HCT116 (cell line): ENCODE results near the gene ATG14. TPM values are rescaled to one million over a fixed set of nuclear protein-coding genes. Genes with fewer than 3 reads are reported as not detected.

Source experiments
- ATAC-seq: fragments of 200-7000 bp; cut with Tn5 transposase; 2 replicates; pipeline ENCODE4 v1.9.1; 2020; ENCODE audit warnings: mild to moderate bottlenecking, moderate library complexity
- BruUV-seq: library from RNA; stranded (reverse); fragments of 400-500 nt; replicated peaks from 2 replicates; lab custom pipeline; 2021; lab: Mats Ljungman, UMichigan
- CTCF ChIA-PET: fragments of 300-600 bp; sonication (Branson Sonifier 250); formaldehyde crosslinking; loops from one replicate; lab custom pipeline; 2021; ENCODE audit warnings: antibody characterized with exemption; lab: Charles Lee
- POLR2A ChIA-PET: fragments of 300-600, 350-600 bp; sonication (Branson Sonifier 250); formaldehyde crosslinking; loops from one replicate; lab custom pipeline; 2021; ENCODE audit warnings: antibody characterized with exemption; lab: Charles Lee
- RAD21 ChIA-PET, 2 experiments: fragments of 300-600 bp; sonication (Branson Sonifier 250); formaldehyde crosslinking; loops; one replicate each; lab custom pipeline; 2023; ENCODE audit warnings: low total read pairs in 2 of 2; ENCODE audit not compliant: uncharacterized antibody in 2 of 2, unreplicated experiment in 2 of 2, low non-redundant PET in 1 of 2; lab: Charles Lee
- DNase-seq: peaks from one replicate; pipeline ENCODE4 v3.0.0-alpha.2; 2010; ENCODE audit warnings: low read depth, low spot score
- H2AFZ ChIP-seq: fragments of 200-600 bp; shearing (Covaris generic), sonication (generic); 2 replicates; pipeline ENCODE4 v1.6.1; 2017; ENCODE audit warnings: low read depth, mixed run types, mixed read lengths, antibody characterized with exemption, low read length; ENCODE audit not compliant: poor library complexity, severe bottlenecking
- H3K27ac ChIP-seq: 2 replicates; pipeline ENCODE4 v1.5.1; 2012; ENCODE audit warnings: low read depth, low read length
- H3K27me3 ChIP-seq: fragments of 200-600 bp; sonication (generic); 2 replicates; pipeline ENCODE4 v1.6.1; 2016; ENCODE audit warnings: mixed run types, low read length, mixed read lengths; ENCODE audit not compliant: insufficient read depth
- H3K36me3 ChIP-seq, 2 experiments: fragments of 200-500 bp in 1 of 2; fragments of 200-600 bp in 1 of 2; sonication (Bioruptor generic) in 1 of 2; sonication (generic) in 1 of 2; 2 replicates each; pipeline versions ENCODE4 v1.5.1 to v1.6.1; 2014 to 2016; ENCODE audit warnings: low read length in 2 of 2, inconsistent platforms in 1 of 2, mixed read lengths in 1 of 2, mixed run types in 1 of 2; ENCODE audit not compliant: insufficient read depth in 2 of 2, control insufficient read depth in 1 of 2
- H3K4me1 ChIP-seq, 2 experiments: fragments of 200-600 bp in 1 of 2; sonication (generic) in 1 of 2; 2 replicates each; pipeline versions ENCODE4 v1.5.1 to v1.6.1; 2012 to 2017; ENCODE audit warnings: low read length in 2 of 2, inconsistent platforms in 1 of 2, mild to moderate bottlenecking in 1 of 2, mixed read lengths in 1 of 2, mixed run types in 1 of 2, moderate library complexity in 1 of 2; ENCODE audit not compliant: insufficient read depth in 2 of 2, control insufficient read depth in 1 of 2
- H3K4me2 ChIP-seq: fragments of 200-600 bp; sonication (generic); 2 replicates; pipeline ENCODE4 v1.6.1; 2017; ENCODE audit warnings: mixed run types, low read length, mixed read lengths
- H3K4me3 ChIP-seq, 2 experiments: fragments of 200-600 bp in 1 of 2; sonication (generic) in 1 of 2; replicated peaks in 1 of 2; 2 replicates each; pipeline ENCODE4 v1.5.1; 2011 to 2016; ENCODE audit warnings: low read length in 2 of 2, control low read depth in 1 of 2, low read depth in 1 of 2, mild to moderate bottlenecking in 1 of 2, mixed read lengths in 1 of 2, mixed run types in 1 of 2
- H3K79me2 ChIP-seq: fragments of 200-600 bp; sonication (generic); 2 replicates; pipeline ENCODE4 v1.6.1; 2017; ENCODE audit warnings: mild to moderate bottlenecking, mixed run types, low read length, moderate library complexity, mixed read lengths; ENCODE audit not compliant: insufficient read depth
- H3K9ac ChIP-seq: fragments of 200-600 bp; sonication (generic); 2 replicates; pipeline ENCODE4 v1.6.1; 2016; ENCODE audit warnings: low read length, mixed read lengths
- H3K9me2 ChIP-seq: fragments of 200-600 bp; sonication (generic), shearing (Covaris generic); 2 replicates; pipeline ENCODE4 v1.6.1; 2017; ENCODE audit warnings: mixed run types, mild to moderate bottlenecking, moderate library complexity; ENCODE audit not compliant: insufficient read depth
- H3K9me3 ChIP-seq, 2 experiments: fragments of 200-500 bp in 1 of 2; fragments of 200-600 bp in 1 of 2; sonication (Bioruptor generic) in 1 of 2; sonication (generic) in 1 of 2; 2 replicates each; pipeline ENCODE4 v1.6.1; 2014 to 2017; ENCODE audit warnings: low read length in 2 of 2, mixed read lengths in 2 of 2, inconsistent platforms in 1 of 2, low read depth in 1 of 2, mild to moderate bottlenecking in 1 of 2, mixed run types in 1 of 2, moderate library complexity in 1 of 2; ENCODE audit not compliant: control insufficient read depth in 1 of 2, insufficient read depth in 1 of 2
- H4K20me1 ChIP-seq: fragments of 200-600 bp; sonication (generic), shearing (Covaris generic); 2 replicates; pipeline ENCODE4 v1.6.1; 2017; ENCODE audit warnings: mixed run types, mild to moderate bottlenecking, moderate library complexity; ENCODE audit not compliant: insufficient read depth
- CBX3 ChIP-seq: IDR thresholded peaks from 2 replicates; pipeline ENCODE4 v1.6.1; 2012; ENCODE audit warnings: low read depth
- MAX ChIP-seq: IDR thresholded peaks from 2 replicates; pipeline ENCODE4 v1.6.1; 2012
- SP1 ChIP-seq: IDR thresholded peaks from 2 replicates; pipeline ENCODE4 v1.6.1; 2012; ENCODE audit warnings: low read depth
- TCF7L2 ChIP-seq: IDR thresholded peaks from 2 replicates; pipeline ENCODE4 v1.7.0; 2011; ENCODE audit warnings: borderline replicate concordance, inconsistent platforms; ENCODE audit not compliant: insufficient read depth, insufficient read length; ENCODE audit errors: extremely low read depth
- ZFX ChIP-seq: fragments of 450-650 bp; IDR thresholded peaks from 2 replicates; pipeline ENCODE4 v1.6.1; 2017
- intact Hi-C: fragments of 100-400 bp; cut with micrococcal nuclease; formaldehyde crosslinking; loops from 2 replicates; pipeline ENCODE4 v1.10.0; 2022
- total RNA-seq: library from RNA; stranded (reverse); gene quantifications from one replicate; pipeline ENCODE4 v1.2.1, GENCODE V29; 2021; ENCODE audit not compliant: unreplicated experiment
- TF ChIP-seq, protein P1 (sequence below), 3 experiments: fragments of 200-600 bp in 1 of 3; sonication (generic) in 1 of 3; IDR thresholded peaks in 2 of 3; conservative IDR thresholded peaks in 1 of 3; 2 replicates each; pipeline ENCODE4 v1.5.1; 2012 to 2017; ENCODE audit warnings: low read depth in 2 of 3, low read length in 2 of 3, antibody characterized with exemption in 1 of 3, borderline replicate concordance in 1 of 3, control low read depth in 1 of 3, mild to moderate bottlenecking in 1 of 3, mixed read lengths in 1 of 3, mixed run types in 1 of 3, moderate library complexity in 1 of 3; ENCODE audit not compliant: insufficient read depth in 1 of 3

ATG14 gene
- total RNA-seq, 1 experiment from 2014 or later, result 9.9 TPM

DNA sequence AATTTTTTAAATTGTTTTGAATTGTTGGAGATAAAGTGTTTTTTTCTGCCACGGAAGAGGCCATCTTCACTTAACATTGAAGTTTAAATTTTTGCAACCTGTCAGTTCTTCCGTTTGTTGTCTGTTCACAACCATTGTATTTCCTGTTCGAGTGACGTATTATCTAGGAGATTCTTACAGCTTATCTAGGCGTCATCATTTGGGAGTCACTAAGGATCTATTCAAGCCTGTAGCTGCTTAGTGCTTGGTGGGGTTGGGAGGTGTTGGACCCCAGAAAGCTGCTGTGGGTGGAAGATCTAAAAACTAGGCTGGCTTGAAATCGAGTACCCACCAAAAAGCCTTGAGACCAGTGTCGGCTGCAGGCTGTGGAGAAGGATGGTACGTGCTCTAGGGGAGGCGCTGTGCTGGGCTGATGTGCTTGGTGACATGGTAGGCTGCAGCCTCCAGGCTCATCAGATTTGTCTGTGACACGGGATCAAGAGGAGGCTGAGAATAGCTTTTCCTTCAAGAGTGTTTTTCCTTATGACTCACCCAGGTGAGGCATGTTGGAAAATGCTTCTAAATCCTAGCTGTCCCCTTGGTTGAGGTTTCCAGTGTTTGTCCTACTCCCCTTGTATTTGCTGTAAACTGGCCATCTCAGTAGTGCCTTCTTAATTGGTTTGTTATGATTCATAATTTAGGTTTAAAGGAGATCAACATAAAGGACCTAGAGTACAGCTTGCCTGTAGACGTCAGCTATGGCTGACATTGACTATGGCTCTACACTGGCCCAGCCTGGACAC, 57.8 kb downstream of the ATG14 start:
- peaks cover 14 to 22% of the 10 kb centered on the region in 2 experiments; a peak in 3 of 4 replicates for H3K36me3 ChIP-seq
- RAD21 ChIA-PET, result interaction anchor here in 1 of 2 experiments (1.8 kb wide), 1 partner anchor 140 kb away, joined by 4 read pairs; no protein-coding TSS in a partner anchor
- H2AFZ ChIP-seq, result no peak overlapping the region
- H3K4me3 ChIP-seq, result no peak overlapping the region
- DNase-seq, result peak; percentile 2
- intact Hi-C loops, result loop anchor here (2.0 to 10.0 kb wide), 2 partner anchors 141 to 269 kb away; no protein-coding TSS in a partner anchor
- no peaks in the 10 kb centered on the region for H3K9me2 ChIP-seq
- 0 out of 2 replicates have a peak overlapping the region, but pooled peaks have one; percentile 16 for H3K4me2 ChIP-seq
- POLR2A ChIA-PET, result no interaction called here
- H3K4me1 ChIP-seq, result peaks cover 0 to 11% of the 10 kb centered on the region in 2 experiments; a peak in 2 of 4 replicates
- H3K9me3 ChIP-seq, result no peaks in the 10 kb centered on the region
- H3K27me3 ChIP-seq, result no peaks in the 10 kb centered on the region
- CTCF ChIA-PET, result interaction anchor here (0.7 to 2.3 kb wide), 13 partner anchors 8 to 142 kb away, joined by 3 to 11 read pairs (median 3); partner anchors contain the start of gene FBXO34
- no peak overlapping the region for H3K9ac ChIP-seq
- H3K79me2 ChIP-seq, result no peaks in the 10 kb centered on the region; the same call in 1 of the 2 replicates
- no peak overlapping the region for H3K27ac ChIP-seq
- no peak for TF ChIP-seq CBX3
- peak; percentile 27; the same call in 1 of the 2 replicates for TF ChIP-seq SP1
- TF ChIP-seq, protein P1, sequence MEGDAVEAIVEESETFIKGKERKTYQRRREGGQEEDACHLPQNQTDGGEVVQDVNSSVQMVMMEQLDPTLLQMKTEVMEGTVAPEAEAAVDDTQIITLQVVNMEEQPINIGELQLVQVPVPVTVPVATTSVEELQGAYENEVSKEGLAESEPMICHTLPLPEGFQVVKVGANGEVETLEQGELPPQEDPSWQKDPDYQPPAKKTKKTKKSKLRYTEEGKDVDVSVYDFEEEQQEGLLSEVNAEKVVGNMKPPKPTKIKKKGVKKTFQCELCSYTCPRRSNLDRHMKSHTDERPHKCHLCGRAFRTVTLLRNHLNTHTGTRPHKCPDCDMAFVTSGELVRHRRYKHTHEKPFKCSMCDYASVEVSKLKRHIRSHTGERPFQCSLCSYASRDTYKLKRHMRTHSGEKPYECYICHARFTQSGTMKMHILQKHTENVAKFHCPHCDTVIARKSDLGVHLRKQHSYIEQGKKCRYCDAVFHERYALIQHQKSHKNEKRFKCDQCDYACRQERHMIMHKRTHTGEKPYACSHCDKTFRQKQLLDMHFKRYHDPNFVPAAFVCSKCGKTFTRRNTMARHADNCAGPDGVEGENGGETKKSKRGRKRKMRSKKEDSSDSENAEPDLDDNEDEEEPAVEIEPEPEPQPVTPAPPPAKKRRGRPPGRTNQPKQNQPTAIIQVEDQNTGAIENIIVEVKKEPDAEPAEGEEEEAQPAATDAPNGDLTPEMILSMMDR (IDR thresholded peaks at IDR 0.05 in 2 of 3, conservative IDR thresholded peaks at IDR 0.05 in 1 of 3; ENCODE audit: borderline replicate concordance in 1 of 3, insufficient read depth in 1 of 3, low read depth in 2 of 3, low read length in 2 of 3), result 0 out of 6 replicates have a peak, but pooled peaks of 1 of the 3 experiments have one; percentile 4
- ATAC-seq, result peak; percentile 49
- BruUV-seq, result no TSS peak
- no peaks in the 10 kb centered on the region for H4K20me1 ChIP-seq

GRCh38 chr14:55352201-55352600, 59.4 kb downstream of the ATG14 start:
- Histone ChIP-seq H3K9ac (no peak overlapping the region), H3K79me2 (peaks cover 6% of the 10 kb centered on the region; the same call in 1 of the 2 replicates), H3K4me2 (no peak overlapping the region), H3K4me3 (no peak overlapping the region), H3K9me3 (no peaks in the 10 kb centered on the region), H3K36me3 (peaks cover 14 to 22% of the 10 kb centered on the region in 2 experiments; a peak in 3 of 4 replicates), H3K4me1 (peaks cover 0 to 11% of the 10 kb centered on the region in 2 experiments; a peak in 2 of 4 replicates), H3K27me3 (no peaks in the 10 kb centered on the region), H4K20me1 (no peaks in the 10 kb centered on the region), H2AFZ (no peak overlapping the region), H3K27ac (no peak overlapping the region), H3K9me2 (no peaks in the 10 kb centered on the region)
- intact Hi-C loops, result loop anchor here (10.0 kb wide), 1 partner anchor 267 kb away; no protein-coding TSS in a partner anchor
- no peak for DNase-seq
- no TSS peak for BruUV-seq
- no peak for TF ChIP-seq ZFX
- no peak for TF ChIP-seq MAX
- TF ChIP-seq, protein P1 (IDR thresholded peaks at IDR 0.05 in 2 of 3, conservative IDR thresholded peaks at IDR 0.05 in 1 of 3; ENCODE audit: borderline replicate concordance in 1 of 3, insufficient read depth in 1 of 3, low read depth in 2 of 3, low read length in 2 of 3), result no peak
- TF ChIP-seq TCF7L2, result no peak
- no peak for ATAC-seq
- ChIA-PET CTCF (no interaction called here), RAD21 (no interaction called here), POLR2A (no interaction called here)
